ENCODE results near the gene SGTB.
A peak's percentile ranks its signal among the peaks of the same experiment; 100 is the strongest.

Gene SGTB, protein sequence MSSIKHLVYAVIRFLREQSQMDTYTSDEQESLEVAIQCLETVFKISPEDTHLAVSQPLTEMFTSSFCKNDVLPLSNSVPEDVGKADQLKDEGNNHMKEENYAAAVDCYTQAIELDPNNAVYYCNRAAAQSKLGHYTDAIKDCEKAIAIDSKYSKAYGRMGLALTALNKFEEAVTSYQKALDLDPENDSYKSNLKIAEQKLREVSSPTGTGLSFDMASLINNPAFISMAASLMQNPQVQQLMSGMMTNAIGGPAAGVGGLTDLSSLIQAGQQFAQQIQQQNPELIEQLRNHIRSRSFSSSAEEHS

DNA sequence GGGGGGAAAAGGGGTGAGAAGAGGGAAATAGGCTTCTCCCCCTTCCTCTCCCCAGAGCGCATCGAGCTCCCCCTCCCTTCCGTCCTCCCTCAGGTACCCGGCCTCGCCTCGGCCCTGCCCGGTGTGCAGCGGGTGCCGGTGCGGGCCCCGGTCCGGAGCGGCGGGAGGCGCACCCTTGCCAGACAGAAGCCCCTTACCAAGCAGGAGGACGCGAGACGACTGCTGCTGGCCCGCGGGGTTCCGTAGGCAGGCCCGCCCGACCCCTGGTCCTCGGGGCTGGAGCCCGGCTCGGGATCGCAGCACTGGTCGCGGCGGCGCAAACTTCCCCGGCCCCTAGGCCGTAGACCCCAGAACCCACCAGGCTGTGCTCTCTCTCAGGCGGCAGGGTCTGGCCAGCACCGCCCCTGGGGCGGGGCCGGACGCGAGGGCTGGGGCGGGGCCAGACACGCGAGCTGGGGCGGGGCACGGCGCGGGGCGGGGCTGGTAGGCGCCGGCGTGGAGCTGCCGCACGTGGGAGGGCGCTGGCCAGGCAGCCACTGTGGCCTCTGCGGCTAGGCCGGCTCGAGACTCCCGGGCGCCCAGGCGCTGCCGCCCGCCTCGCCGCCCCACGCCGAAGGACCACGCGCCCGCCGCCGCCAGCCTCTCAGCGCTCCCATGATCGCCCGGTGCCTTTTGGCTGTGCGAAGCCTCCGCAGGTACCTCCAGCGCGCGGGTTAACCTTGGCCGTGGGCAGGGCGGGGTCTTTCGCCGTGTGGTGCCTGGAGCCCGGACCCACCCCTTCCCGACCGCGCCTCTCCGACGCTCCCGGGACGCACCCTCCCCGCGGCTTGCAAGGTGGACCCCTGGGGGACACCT, at the start of gene SGTB, which contains the start of gene NLN:
Gene SGTB (minus strand): TSS at position 390 of the 855 bp plus-strand sequence. CDS start 1,302 bp downstream, outside the sequence.
Gene NLN (plus strand): TSS at position 486 of the 855 bp plus-strand sequence. CDS start 169 bp downstream, at position 655.
- DNase-seq, result peak; percentile 79

DNA sequence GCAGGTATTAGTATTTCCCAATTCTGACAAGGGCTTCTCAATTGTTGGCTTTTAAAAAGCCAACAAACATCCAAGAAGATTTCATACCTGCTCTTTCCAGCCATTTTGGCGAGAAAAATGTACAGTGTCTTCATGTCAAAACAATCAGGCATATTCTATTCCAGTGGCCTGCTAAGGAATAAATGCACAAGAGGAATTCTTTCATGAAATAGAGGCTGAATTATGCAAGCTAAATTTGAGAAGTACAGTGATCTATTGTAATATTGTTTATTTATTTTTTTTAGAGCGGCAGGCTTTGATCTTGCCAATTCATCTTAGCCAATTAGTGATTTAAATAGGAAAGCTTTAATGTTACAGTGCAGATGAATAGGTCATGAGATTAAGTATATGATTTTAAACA, 49.4 kb upstream of the SGTB start:
- DNase-seq, result no peak

DNA sequence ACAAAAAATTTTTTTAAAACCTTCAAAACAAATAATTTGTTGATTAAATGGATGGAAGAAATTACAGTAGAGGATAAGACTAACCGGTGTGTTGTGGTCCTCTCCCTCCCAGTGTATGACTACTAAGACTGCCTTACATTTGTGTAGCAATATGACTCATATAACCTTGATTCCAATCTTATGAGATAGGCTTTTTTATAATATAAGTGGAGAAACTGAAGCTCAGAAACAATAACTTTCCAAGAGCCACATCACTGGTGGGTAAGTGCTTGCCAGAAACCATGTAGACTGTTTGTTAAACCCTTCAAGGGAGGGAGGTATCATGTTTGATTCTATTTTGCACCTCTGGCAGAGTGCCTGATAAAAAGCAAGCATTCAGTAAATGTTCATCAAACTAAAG, 47.6 kb upstream of the SGTB start:
- DNase-seq, result peak; percentile 93

DNA sequence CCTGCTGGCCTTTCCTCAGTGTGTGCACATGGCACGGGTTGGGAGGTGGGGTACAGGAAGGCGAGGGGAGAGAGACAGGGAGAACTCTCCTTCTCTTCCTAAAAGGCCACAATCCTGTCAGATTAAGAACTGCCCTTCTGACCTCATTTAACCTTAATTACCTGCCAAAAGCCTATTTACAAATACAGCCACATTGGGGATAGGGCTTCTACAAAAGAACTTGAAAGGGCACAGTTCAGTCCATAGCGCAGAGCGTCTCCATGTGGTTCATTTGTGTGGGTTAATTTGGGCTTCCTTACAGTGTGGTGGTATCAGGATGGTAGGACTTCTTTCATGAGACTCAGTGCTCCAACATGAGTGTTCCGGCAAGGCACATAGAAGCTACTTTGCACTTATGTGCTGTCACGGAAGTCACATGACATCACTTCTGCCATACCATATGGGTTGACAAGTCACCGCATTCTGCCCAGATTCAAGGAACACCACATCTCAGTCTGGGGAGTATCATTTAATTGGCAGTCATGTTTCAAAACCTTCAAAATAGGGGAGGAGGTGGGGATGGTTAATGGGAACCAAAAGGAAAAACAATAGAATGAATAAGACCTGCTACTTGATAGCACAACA, 46.9 kb upstream of the SGTB start:
- DNase-seq, result no peak

DNA sequence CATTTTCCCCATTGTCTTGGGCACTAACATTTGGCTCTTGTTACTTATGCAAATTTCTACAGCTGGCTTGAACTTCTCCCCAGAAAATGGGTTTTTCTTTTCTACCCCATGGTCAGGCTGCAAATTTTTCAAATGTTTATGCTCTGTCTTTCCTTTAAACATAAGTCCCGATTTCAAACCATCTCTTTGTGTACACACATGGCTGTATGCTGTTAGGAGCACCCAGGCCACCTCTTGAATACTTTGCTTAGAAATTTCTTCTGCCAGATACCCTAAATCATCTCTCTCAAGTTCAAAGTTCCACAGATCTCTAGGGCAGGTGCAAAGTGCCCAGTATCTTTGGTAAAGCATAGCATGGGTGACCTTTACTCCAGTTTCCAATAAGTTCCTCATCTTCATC, 45.7 kb upstream of the SGTB start:
- no peak for DNase-seq

DNA sequence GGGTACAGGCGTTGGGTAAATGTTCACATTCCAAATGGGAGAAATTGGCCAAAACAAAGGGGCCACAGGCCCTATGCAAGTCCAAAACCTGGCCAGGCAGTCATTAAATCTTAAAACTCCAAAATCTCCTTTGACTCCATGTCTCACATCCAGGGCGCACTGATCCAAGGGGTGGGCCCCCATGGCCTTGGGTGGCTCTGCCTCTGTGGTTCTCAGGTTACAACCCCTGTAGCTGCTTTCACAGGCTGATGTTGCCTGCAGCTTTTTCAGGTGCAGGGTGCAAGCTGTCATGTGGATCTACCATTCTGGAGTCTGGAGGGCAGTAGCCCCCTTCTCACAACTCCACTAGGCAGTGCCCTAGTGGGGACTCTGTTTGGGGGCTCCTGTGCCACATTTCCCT, 44.9 kb upstream of the SGTB start:
- DNase-seq, result no peak

DNA sequence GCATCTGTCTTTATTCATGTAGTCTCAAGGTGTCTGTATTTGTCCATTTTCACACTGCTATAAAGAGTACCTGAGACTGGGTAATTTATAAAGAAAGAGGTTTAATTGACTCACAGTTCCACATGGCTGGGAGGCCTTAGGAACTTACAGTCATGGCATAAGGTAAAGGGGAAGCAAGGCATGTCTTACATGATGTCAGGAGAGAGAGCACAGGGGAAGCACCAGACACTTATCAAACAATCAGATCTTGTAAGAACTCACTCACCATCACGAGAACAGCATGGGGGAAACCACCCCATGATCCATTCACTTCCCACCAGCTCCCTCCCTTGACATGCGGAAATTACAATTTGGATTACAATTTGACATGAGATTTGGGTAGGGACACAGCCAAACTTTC, 44.3 kb upstream of the SGTB start:
- DNase-seq, result no peak

DNA sequence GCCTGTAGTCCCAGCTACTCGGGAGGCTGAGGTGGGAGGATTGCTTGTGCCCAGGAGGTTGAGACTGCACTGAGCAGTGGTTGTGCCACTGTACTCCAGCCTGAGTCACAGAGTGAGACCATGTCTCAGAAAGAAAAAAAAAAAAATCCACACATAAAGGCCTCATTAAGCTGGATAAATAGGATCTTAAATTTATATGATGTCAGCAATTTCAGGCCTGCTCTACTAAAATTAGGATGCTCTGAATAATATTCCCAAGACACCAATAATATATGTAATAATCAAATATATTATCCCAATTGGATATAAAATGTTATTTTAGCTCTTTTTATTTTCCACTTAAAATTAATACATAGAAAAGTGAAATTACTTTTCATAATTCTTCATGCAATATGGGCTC, 43.7 kb upstream of the SGTB start:
- no peak for DNase-seq

DNA sequence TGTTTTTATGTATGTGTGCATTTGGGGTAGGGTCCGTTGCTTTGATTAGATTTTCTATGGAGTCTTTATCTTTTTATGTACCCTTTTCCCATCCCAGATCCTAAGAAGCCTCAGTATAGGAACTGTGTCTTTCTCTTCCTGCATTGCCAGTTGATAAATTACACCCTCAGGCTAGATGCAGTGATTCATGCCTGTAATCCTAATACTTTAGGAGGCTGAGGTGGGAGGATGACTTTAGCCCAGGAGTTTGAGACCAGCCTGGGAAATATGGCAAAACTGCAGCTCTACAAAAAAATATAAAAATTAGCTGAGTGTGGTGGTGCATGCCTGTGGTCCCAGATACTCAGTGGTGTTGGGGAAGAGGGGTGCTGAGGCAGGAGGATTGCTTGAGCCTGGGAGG, 40.3 kb upstream of the SGTB start:
- DNase-seq, result peak; percentile 20

DNA sequence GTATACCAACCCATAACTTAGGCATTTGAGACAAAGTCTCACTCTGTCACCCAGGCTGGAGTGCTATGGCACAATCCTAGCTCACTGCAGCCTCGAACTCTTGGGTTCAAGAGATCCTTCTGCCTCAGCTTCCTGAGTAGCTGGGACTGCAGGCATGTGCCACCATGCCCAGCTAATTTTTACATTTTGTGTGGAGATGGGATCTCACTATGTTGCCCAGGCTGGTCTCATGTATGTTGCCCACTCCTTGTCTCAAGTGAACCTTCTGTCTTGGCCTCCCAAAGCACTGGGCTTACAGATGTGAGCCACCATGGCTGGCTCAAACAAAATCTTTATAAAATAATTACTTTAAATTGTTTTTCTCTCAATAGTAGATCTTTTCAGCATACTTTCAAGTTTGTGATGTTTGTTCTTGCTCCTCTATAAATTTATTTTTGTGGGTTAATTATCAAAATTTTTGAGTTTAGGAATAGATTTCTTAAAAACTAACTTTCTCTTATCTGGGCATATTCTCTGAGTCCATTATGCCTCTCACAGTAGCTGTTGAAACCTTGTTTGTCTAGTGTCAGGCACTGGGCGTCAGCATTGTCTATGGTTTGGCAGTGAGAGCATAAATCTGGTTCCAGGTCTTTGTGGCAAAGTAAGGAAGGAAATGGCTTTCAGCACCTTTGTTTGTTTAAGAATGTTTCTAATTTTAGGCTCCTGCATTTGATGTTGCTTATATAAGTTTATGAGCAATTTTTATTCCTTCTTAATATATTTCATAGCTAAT, 38.8 kb upstream of the SGTB start:
- DNase-seq, result peak; percentile 58

DNA sequence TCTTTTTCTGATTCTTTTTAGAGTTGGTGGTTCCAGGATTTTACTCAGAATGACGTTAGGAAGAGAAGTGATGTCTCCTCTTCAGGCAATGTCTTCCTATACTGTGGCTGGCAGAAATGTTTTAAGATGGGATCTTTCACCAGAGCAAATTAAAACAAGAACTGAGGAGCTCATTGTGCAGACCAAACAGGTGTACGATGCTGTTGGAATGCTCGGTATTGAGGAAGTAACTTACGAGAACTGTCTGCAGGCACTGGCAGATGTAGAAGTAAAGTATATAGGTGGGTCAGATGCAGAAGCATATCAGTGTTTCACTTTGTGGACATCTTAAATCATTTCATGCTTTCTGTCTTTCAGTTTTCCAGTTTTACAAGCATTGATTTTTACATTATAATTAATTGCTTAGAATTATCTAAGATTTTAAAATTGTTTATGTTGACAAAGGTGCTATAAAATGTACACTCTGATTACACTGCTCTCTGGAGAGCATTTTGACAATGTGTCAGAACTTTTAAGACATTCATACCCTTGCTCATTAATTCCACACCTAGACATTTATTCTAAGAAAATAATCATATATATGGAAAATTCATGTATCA, 36.7 kb upstream of the SGTB start:
- no peak for DNase-seq

DNA sequence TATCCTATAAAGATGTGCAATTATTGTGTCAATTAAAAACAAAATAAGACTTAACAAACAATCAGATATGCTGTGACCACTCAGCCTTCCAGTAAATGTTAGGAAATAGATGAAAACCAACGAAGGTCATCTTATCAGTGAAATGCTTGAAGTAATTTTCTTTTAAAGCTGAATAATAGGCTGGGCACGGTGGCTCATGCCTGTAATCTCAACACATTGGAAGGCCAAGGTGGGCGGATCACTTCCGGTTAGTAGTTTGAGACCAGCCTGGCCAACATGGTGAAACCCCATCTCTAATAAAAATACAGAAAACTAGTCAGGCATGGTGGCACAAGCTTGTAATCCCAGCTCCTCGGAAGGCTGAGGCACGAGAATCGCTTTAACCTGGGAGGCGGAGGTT, 31.3 kb upstream of the SGTB start:
- DNase-seq, result no peak

DNA sequence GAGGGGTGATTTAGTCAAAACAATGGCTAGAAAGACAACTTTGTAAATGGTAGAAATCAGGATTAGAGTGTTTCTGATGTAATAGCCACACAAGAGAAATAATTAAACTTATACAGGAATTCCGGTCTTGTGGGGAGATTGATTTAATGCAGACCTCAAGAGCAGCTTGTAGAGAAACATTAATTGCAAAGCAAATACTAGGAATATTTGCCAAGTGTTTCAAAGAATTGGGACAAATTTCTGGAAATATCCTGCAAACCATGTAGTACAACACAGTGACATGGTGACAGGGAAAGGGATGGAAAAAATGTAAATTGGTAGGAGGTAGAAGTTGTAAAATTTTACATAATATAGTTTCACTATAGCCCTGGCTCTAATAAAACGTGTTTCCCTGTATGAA, 29.0 kb upstream of the SGTB start:
- no peak for DNase-seq

DNA sequence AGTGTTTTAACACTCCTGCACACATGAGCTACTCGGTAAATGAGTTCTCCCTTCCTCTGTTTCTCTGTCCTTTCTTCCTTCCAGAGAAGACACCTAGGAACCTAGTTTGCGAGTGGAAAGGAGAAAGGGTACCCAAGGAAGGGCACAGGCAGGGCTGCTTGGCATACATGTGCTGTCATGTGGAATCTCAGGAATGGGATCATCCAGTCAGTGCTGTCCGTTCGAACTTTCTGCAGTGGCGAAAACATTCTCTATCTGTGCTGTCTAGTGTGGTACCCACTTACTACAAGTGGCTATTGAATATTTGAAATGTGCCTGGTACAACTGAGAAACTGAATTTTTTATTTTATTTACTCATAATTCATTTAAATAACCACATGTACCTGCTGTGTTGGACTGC, 28.0 kb upstream of the SGTB start:
- DNase-seq, result no peak

DNA sequence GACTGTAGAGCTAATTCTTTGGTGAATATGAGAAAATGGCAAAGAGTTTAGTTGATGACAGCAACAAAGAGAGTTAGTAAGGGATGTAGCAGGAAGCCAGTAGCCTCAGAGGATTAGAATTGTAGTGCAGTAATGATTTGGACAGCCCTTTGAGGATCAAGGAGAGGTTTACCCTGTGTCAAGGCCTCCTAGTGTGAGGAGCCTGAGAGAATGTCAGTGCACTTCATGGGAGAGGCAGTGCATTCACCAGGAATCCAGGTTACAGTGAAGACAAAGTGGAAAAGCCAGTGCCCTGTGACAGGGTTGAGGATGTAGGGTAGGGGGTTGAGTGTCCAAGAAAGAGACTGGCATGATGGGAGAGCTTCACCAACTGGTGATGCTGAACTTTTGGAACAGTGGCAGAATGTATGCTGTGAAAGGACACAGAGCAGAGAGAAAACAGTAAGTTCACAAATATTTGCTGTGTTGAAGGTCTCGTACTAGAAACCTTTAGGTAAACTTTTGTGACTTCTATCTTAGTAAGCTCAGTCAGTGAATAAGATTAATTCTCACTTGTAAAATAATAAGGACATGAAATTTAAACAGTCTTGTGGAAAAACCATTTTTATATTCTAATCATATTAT, 27.4 kb upstream of the SGTB start:
- no peak for DNase-seq

DNA sequence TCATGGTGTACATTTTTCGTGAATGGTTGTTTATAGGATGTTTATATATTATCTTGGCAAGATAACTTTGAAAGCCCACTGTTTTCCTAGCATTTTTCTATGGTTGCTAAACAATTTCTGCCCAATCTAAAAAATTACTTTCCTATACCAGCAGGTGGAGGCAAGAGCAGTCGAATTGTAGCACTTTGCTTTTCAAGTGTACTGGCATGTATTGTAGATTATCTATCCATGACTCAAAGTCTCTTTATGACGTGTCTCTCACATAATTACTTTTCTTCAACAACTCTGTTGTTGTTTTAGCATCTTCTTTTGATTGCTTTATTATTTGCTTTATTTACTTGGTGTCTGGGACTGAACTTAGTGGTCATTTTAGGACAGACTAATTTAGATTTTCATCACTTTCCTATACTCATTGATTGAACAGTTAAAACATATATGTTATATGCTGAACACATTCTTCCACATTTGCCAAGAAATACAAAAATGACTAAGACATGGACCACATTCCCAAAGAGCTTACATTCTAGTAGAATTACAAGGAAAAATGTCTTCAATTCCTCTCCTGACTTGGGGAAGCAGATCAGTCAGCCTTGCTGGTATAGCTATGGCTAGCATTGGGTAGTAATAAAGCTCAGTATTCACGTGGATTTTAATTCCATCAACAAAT, 20.8 kb upstream of the SGTB start:
- peak; percentile 89 for DNase-seq

DNA sequence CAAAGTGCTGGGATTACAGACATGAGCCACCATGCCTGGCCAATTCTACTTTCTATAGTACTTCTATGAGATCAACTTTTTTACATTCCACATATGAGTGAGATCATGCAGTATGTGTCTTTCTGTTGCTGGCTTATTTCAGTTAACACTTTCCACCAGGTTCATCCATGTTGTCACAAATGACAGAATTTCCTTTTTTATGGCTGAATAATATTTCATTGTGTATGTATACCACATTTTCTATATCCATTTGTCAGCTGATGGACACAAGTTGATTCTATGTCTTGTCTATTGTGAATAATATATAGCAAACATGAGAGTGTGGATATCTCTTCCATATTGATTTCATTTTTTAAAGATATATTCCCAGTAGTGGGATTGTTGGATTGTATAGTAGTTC, 17.3 kb upstream of the SGTB start:
- DNase-seq, result no peak

DNA sequence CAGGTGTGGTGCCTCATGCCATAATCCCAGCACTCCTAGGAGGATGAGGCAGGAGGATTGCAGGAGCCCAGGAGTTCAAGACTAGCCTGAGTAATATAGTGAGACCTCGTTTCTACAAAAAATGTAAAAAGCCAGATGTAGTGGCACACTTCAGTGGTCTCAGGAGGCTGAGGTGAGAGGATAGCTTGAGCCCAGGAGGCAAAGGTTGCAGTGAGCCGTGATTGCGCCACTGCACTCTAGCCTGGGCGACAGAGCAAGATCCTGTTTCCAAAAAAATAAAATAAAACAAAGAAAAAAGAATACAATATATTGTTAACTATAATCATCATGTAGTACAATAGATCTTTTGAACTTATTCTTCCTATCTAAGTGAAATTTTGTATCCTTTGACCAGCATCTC, 16.4 kb upstream of the SGTB start:
- DNase-seq, result no peak

DNA sequence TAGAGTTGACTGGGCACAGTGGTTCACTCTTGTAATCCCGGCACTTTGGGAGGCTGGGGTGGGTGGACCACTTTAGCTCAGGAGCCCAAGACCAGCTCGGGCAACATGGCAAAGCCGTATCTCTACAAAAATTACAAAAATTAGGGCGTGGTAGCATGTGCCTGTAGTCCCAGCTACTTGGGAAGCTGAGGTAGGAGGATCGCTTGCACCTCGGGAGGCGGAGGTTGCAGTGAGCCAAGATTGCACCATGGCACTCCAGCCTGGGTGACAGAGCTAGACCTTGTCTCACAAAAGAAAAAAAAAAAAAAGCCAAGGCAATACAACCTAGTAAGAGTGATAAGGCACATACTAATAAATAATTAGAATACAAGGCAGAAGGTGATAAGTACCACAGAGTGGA, 15.9 kb upstream of the SGTB start:
- no peak for DNase-seq

DNA sequence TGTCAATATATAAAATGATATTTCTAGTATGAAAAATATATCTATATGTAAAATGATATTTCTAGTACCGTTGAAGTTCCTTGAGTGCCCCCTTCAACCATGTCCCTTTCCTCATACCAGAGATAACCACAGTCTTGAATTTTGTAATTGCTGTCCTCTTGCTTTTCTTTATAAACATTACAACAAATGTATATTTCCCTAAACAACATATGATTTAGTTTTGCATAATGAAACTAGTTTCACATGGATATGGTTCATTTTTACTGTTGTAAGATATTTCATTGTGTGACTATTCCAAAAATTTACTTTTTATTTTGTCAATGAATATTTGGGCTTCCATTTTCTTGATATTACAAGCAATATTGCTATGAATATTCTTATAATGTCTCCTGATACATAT, 14.1 kb upstream of the SGTB start:
- no peak for DNase-seq

DNA sequence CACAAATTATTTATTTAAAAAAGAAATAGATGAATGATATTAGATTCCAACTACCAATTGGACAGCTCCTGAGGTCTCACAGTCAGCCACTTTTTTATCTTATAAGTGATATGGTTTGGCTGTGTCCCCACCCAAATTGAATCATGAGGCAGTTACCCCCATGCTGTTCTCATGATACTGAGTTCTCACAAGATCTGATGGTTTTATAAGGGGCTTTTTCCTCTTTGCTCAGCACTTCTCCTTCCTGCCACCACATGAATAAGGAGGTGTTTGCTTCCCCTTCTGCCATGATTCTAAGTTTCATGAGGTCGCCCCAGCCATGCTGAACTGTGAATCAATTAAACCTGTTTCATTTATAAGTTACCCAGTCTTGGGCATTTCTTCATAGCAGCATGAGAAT, 13.0 kb upstream of the SGTB start:
- DNase-seq, result no peak

All from fibroblast of skin of right quadriceps (primary cell).